EL (cell line): ENCODE measurements around the gene GLRX3.
"Not testable (repeated sequence)": the region's sequence is repeated elsewhere in the genome, so short reads cannot be mapped to it uniquely, and the experiment has no call there.

ENCODE experiments used
- DNase-seq: peaks from one replicate; pipeline ENCODE4 v3.0.0-alpha.2; 2016

The GLRX3 gene

GRCh38 chr10:130190055-130190736 is 54.0 kb downstream of the GLRX3 start:
- DNase-seq: peak; percentile 75

DNA sequence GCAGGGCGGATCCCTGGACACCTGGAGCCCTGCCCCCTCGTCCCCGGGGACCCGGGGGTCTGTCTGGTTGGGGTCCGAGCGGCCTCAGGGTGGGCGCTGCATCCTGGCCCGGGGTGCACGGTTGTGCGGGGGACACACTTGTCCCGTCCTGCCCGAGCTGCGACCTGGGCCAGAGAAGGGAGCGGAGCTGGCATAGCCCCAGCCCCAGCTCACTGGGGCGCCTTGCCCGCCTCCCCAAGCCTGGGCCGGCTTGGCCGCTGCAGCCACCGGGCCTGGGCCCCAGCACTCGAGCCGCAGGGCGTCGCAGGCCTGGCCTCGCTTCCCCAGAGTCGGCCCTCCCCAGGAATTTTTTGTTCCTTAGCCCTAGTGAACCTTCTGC is 54.5 kb downstream of the GLRX3 start:
- DNase-seq: no peak

DNA sequence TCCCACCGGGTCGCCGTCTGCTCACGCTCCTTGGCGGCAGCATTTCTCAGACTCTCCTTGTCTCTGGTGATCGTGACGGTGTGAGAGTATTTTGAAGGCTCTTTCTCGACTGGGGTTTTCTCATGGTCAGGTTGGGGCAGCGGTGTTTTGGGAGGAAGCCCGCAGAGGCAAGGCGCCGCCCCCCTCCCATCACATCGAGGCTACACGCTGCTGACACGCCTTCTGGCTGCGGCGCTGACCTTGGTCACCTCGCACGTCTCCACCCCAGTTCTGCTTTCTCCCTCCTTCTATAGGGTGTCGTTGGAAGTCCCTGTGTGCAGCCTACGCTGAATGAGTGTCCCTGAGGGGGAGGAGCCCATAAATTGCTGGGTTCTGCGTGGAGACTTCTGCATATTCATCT is 55.2 kb downstream of the GLRX3 start:
- DNase-seq: no peak

DNA sequence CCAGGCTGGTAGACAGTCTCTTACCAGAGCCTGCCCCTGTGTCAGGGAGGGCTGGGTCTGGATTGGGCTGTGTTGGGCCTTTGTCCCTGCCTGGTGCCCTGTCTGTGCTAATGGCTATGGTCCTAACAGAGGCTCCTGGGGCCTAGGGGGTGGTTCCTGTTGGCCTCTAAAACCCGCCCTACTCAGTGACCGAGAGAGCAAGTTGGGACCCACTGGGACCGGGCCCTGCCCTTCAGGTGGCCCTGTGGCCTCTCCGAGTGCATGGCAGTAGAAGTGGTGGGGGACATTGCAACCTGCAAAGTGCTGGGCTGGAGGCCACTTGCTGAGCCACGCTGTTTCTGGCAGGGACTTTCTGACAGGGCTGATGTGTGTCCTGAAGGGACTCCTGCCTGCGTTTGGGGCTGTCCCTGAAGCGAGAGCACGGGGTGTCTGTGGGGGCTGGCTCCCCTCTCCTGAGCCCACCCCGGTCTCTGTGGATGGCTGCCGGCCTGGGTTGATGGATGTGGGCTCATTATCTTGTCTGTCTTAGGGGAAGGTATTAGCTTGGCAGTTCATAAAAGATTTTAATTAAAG is 56.2 kb downstream of the GLRX3 start:
- DNase-seq: no peak

- no peak for DNase-seq
Observed at GRCh38 chr10:130193033-130193432, 56.8 kb downstream of the GLRX3 start.

GRCh38 chr10:130193493-130194193 is 57.5 kb downstream of the GLRX3 start:
- DNase-seq: no peak

DNA sequence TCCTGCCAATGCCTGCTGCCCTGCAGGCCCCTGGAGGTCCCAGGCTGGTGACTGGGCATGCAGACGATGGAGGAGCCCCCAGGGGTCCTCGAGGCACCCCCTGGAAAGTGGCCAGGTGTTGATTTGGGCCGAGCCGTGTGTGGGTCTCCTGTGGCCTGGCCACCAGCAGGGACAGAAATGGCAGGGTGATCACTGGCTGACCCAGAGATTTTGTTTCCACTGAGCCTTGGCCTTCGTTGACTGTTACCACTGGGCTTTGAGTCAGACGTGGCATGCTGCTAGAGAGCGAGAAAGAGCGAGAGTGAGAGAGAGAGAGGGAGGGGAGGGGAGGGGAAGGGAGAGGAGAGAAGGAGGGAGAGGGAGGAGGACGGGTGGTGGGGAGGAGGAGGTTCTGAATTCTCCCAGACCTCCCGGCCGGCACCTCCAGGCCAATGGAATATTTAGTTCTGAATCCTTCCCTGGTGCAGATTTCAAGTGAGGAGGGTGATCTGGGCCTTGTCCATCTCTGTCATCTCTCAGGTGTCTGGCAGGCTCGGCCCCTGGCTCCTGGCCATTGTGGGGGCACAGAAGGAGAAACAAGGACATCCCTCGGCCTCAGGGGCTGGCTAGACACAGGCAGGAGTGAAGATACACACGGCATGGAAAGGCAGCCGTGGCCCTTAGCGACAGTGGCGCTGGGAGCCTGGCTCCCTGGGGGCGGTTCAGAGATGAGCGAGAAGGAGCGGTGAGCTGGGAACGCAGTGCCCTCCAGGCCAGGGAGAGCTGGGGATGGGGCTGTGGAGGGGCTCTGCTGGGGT is 58.2 kb downstream of the GLRX3 start:
- no peak for DNase-seq

DNA sequence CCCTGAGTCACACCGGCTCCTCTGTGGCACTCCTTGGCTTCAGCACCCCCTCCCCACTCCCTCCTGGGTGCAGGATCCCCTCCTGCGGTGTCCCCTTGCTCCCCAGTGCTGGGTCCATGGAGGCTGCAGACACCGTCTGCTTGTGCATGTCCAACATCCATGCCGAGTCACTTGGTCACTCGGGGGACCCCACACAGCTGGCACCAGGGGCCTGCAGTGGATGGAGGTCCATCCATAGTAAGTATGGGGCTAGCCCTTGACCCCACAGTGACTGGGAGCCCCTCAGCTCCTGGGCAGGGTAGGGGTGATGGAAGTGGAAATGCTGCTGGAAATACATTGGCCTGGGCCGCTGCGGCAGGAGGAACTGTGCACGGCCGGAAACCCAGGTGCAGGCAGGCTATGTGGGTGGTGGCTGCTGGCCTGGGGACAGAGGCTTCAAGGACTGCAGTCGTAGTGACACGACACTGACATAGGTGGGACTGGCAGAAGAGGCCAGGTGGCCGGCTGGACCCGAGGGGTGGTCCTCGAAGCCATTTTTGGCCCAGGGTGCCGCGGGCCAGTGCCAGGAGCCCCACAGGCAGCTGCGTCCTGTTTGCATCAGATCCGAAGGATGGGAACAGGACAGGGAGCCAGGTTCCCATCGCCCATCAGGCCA is 58.9 kb downstream of the GLRX3 start:
- no peak for DNase-seq

- DNase-seq: no peak
Observed at GRCh38 chr10:130195746-130196294, 59.6 kb downstream of the GLRX3 start.

- DNase-seq: no peak
Observed at GRCh38 chr10:130196511-130197487, 60.6 kb downstream of the GLRX3 start.

DNA sequence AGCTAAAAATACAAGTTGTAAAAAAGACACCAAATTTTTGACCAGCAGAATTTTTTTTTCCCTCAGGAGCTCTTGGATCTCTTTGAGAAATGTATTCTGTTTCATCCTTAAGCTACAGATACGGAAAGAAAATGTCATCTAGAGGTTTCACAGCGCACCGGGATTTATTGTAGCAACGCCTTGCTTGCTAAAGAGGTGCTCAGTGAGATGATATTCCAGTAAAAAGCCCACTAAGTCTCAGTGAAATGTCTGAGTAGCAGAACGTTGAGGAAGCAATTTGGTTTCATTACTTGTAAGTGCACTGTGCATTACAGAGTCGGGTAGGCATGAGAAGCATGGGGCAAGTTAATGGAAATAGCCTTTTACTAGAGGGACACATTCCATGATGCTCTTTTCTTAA is 62.5 kb downstream of the GLRX3 start:
- no peak for DNase-seq

DNA sequence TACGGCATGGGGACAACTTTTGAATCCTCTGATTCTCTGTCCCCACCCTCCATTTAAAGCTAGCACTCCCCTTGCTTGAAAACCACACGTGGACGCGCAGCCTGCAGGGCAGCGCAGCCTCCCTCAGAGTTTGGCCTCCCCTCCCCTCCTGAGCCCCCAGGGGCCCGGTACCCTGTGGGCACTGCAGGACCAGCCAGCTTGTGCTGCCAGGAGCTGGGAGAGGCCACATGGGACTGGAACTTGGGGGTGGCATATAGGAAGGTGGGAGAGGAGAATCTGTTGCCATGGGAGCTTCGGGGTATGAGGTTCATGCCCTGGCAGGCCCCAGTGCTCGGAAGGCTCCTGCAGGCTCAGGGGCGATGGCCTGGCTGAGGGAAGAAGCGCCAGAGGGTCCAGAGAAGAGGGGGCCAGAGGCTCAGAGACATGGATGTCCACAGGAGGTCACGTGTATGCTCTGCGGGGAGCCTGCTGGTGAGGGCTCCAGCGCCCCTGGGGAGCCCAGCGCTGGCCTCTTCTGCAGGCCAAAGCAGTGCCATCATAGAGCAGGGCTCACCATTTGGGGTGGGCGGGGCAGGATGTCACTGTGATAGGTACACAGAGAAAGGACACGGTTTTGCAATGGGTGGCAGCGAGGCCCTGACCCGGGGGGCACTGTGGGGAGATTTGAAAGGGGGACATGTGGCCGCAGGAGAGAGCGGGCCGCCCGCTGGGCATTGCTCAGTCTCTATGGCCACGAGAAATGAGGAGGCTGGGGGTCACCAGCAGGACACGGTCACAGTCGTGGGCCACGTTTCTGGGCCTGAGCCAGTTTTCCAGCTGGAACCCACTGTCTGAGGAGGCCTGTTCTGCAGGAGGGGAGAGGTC is 64.2 kb downstream of the GLRX3 start:
- no peak for DNase-seq

GRCh38 chr10:130201043-130201380 is 64.8 kb downstream of the GLRX3 start:
- no peak for DNase-seq

- DNase-seq: not testable (repeated sequence)
Observed at GRCh38 chr10:130202150-130202549, 66.0 kb downstream of the GLRX3 start.

GRCh38 chr10:130202984-130203621 is 66.9 kb downstream of the GLRX3 start:
- DNase-seq: no peak

DNA sequence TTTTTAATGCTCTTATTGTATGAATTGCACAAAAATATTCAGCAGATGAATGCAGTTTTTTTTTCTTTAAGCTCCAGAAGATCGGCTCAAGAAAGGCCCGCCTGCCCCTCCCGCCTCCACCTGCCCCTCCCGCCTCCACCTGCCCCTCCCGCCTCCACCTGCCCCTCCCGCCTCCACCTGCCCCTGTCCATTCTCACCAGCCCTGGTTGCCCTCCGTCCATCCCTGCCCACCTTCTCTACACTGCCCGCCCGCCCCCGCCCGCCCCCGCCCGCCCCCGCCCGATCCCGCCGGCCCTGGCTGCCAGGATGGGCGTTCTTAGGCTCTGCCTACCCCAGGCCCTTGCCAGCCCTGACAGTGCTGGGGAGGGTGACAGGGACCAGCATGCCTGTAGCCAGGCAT is 67.4 kb downstream of the GLRX3 start:
- no peak for DNase-seq

DNA sequence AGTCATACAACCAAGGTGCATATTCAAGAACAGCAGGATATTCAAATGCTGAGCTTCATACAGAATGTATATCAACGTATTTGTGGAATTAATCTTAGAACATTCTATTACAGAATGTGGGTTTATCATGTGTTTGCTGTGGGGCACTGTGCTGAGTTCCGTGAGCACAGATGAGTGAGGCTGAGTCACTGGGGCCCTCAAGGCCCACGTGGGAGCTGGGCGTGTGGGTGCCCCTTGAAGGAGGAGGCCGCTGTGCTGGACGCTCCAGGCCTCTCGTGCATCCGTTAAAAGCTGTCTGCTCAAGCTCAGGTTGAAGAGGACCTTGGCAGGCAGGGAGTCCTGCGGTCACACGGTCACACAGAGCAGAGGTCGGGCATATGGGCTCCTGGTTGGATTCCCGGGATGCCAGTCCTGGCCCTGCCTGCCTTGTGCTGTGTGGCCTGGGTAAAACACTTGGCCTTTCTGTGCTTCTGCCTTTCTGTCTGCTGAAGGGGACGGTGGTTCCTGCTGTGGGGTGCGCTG is 70.1 kb downstream of the GLRX3 start:
- no peak for DNase-seq

DNA sequence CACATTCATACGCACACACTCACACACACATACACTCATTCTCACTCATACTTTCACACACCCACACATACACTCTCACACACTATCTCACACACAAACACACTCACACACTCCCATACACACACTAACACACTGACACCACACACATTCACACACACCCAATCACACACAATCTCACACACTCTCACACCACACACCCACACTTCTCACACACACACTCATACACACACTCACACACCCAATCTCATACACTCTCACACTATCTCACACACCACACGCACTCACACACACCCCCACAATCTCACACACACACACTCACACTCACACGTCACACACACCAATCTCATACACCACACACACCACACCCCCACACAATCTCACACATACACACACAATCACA is 71.0 kb downstream of the GLRX3 start:
- no peak for DNase-seq

DNA sequence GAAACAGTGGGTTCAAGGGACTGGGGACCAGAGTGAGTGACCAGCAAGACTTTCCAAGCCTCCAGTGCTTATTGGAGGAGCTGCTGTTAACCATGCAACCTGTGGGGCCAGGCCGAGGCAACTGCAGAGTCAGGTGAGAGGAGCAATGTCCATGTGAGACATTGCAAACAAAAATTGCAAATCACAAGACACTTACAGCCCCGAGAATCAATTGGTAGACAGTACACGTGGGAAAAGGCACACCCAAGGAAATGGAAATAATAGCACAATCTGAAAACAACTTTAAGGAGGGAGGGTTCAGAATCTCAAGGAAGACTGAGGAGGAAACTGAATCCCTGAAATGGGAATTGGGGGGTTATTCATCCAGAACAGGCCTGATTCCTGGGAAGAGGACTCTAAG is 72.6 kb downstream of the GLRX3 start:
- no peak for DNase-seq

DNA sequence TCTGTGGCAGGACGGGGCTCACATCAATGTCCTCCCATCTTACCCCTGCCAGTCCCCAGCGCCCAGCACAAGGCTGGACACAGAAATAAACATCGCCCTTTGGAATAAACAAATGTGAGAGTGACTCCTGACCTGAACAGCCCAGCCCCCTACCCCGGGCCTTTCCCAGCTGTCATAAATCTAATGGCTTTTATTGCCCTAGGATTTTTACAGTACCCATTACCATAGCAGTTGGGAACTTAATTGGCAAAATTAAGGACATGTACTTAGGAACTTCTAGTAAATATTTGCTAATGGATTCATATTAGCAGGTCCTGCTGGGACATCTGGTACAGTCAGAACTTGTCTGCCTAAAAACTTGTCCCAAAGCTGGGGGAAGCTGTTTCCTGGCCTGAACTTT is 76.6 kb downstream of the GLRX3 start:
- no peak for DNase-seq
